H9 (cell line): Measurements from ENCODE around the gene KCNAB1. TPM values are rescaled to one million over a fixed set of nuclear protein-coding genes. Genes with fewer than 3 reads are reported as not detected.

ENCODE experiments used
- DNase-seq: peaks from one replicate; pipeline ENCODE4 v3.0.0-alpha.2; 2017
- H2AFZ ChIP-seq: one replicate; pipeline ENCODE4 v1.6.1; 2013; ENCODE audit warnings: mild to moderate bottlenecking, low read length, control low read depth, moderate library complexity
- H2AK5ac ChIP-seq: 2 replicates; pipeline ENCODE4 v1.6.1; 2013; ENCODE audit warnings: low read length, control low read depth, mixed read lengths; ENCODE audit not compliant: insufficient read length
- H2BK120ac ChIP-seq: one replicate; pipeline ENCODE4 v1.6.1; 2013; ENCODE audit warnings: low read depth, mild to moderate bottlenecking, low read length, control low read depth, inconsistent platforms; ENCODE audit not compliant: poor library complexity, severe bottlenecking
- H2BK12ac ChIP-seq: 2 replicates; pipeline ENCODE4 v1.6.1; 2013; ENCODE audit warnings: low read length, control low read depth, mixed read lengths, low read depth; ENCODE audit not compliant: insufficient read length
- H2BK15ac ChIP-seq: 2 replicates; pipeline ENCODE4 v1.6.1; 2013; ENCODE audit warnings: low read depth, low read length, control low read depth
- H2BK20ac ChIP-seq: one replicate; pipeline ENCODE4 v1.6.1; 2013; ENCODE audit warnings: low read depth, mild to moderate bottlenecking, low read length, control low read depth, inconsistent platforms; ENCODE audit not compliant: poor library complexity, severe bottlenecking
- H2BK5ac ChIP-seq: 2 replicates; pipeline ENCODE4 v1.6.1; 2013; ENCODE audit warnings: low read length, control low read depth, mixed read lengths; ENCODE audit not compliant: insufficient read length
- H3K14ac ChIP-seq: 2 replicates; pipeline ENCODE4 v1.6.1; 2013; ENCODE audit warnings: low read length, control low read depth; ENCODE audit not compliant: insufficient read depth
- H3K18ac ChIP-seq: 2 replicates; pipeline ENCODE4 v1.6.1; 2013; ENCODE audit warnings: low read depth, mild to moderate bottlenecking, mixed read lengths, low read length, control low read depth; ENCODE audit not compliant: insufficient read length
- H3K23ac ChIP-seq: 2 replicates; pipeline ENCODE4 v1.6.1; 2013; ENCODE audit warnings: low read length, control low read depth, mixed read lengths, low read depth; ENCODE audit not compliant: insufficient read length
- H3K23me2 ChIP-seq: 2 replicates; pipeline ENCODE4 v1.6.1; 2013; ENCODE audit warnings: low read depth, mild to moderate bottlenecking, mixed read lengths, low read length, control low read depth; ENCODE audit not compliant: insufficient read length, poor library complexity, severe bottlenecking
- H3K27ac ChIP-seq: 2 replicates; pipeline ENCODE4 v1.5.1; 2013; ENCODE audit warnings: low read length, control low read depth, mixed read lengths, low read depth; ENCODE audit not compliant: insufficient read length
- H3K27me3 ChIP-seq: 2 replicates; pipeline ENCODE4 v1.6.1; 2013; ENCODE audit warnings: low read length, control low read depth, inconsistent platforms; ENCODE audit not compliant: insufficient read depth
- H3K4ac ChIP-seq: 2 replicates; pipeline ENCODE4 v1.6.1; 2013; ENCODE audit warnings: low read depth, mild to moderate bottlenecking, control low read depth, inconsistent platforms, low read length, moderate library complexity
- H3K4me1 ChIP-seq: 2 replicates; pipeline ENCODE4 v1.6.1; 2013; ENCODE audit warnings: low read length, control low read depth, inconsistent platforms; ENCODE audit not compliant: insufficient read depth
- H3K4me2 ChIP-seq: 2 replicates; pipeline ENCODE4 v1.6.1; 2013; ENCODE audit warnings: low read length, control low read depth, mixed read lengths; ENCODE audit not compliant: insufficient read length, insufficient read depth
- H3K56ac ChIP-seq: 2 replicates; pipeline ENCODE4 v1.6.1; 2013; ENCODE audit warnings: low read depth, mild to moderate bottlenecking, mixed read lengths, low read length, control low read depth; ENCODE audit not compliant: insufficient read length
- H3K79me1 ChIP-seq: 2 replicates; pipeline ENCODE4 v1.6.1; 2013; ENCODE audit warnings: low read depth, mild to moderate bottlenecking, moderate library complexity, low read length, control low read depth, inconsistent platforms; ENCODE audit not compliant: insufficient read depth, poor library complexity, severe bottlenecking
- H3K79me2 ChIP-seq: 2 replicates; pipeline ENCODE4 v1.6.1; 2013; ENCODE audit warnings: low read length, control low read depth, inconsistent platforms; ENCODE audit not compliant: insufficient read depth
- H3K9ac ChIP-seq: 2 replicates; pipeline ENCODE4 v1.6.1; 2013; ENCODE audit warnings: low read length, control low read depth, mixed read lengths; ENCODE audit not compliant: insufficient read length; ENCODE audit errors: extremely low read depth
- H3K9me3 ChIP-seq: one replicate; pipeline ENCODE4 v1.6.1; 2013; ENCODE audit warnings: low read depth, low read length, inconsistent platforms; ENCODE audit not compliant: control insufficient read depth
- H3T11ph ChIP-seq: one replicate; pipeline ENCODE4 v1.6.1; 2013; ENCODE audit warnings: mild to moderate bottlenecking, low read length, control low read depth, inconsistent platforms
- H4K20me1 ChIP-seq: one replicate; pipeline ENCODE4 v1.6.1; 2013; ENCODE audit not compliant: control insufficient read depth, insufficient read length, insufficient read depth
- H4K5ac ChIP-seq: 2 replicates; pipeline ENCODE4 v1.6.1; 2013; ENCODE audit warnings: low read depth, mild to moderate bottlenecking, mixed read lengths, low read length, control low read depth; ENCODE audit not compliant: insufficient read length
- H4K8ac ChIP-seq: replicated peaks from 2 replicates; pipeline ENCODE4 v1.6.1; 2013; ENCODE audit warnings: low read length, control low read depth, mixed read lengths, low read depth; ENCODE audit not compliant: insufficient read length
- H4K91ac ChIP-seq: 2 replicates; pipeline ENCODE4 v1.6.1; 2013; ENCODE audit warnings: low read depth, mild to moderate bottlenecking, moderate library complexity, mixed read lengths, low read length, control low read depth; ENCODE audit not compliant: insufficient read length
- H3K27ac Mint-ChIP-seq, 3 experiments: 2 replicates in 2 of 3; 3 replicates in 1 of 3; pipeline ENCODE4 v1.8.0; 2020 to 2021; ENCODE audit warnings: mixed read lengths in 3 of 3, mild to moderate bottlenecking in 1 of 3, moderate library complexity in 1 of 3
- H3K27me3 Mint-ChIP-seq: 2 replicates; pipeline ENCODE4 v1.8.0; 2021; ENCODE audit warnings: low read depth, mild to moderate bottlenecking, moderate library complexity, mixed read lengths
- H3K36me3 Mint-ChIP-seq, 3 experiments: 2 replicates in 2 of 3; 3 replicates in 1 of 3; pipeline ENCODE4 v1.8.0; 2020 to 2021; ENCODE audit warnings: low read depth in 3 of 3, mixed read lengths in 3 of 3; ENCODE audit not compliant: insufficient read depth in 1 of 3
- H3K4me1 Mint-ChIP-seq, 2 experiments: 2 replicates each; pipeline ENCODE4 v1.8.0; 2020; ENCODE audit warnings: mixed read lengths in 2 of 2
- H3K4me3 Mint-ChIP-seq, 2 experiments: 2 replicates in 1 of 2; 3 replicates in 1 of 2; pipeline ENCODE4 v1.8.0; 2020 to 2021; ENCODE audit warnings: mild to moderate bottlenecking in 2 of 2, mixed read lengths in 2 of 2, moderate library complexity in 1 of 2
- H3K9me3 Mint-ChIP-seq, 2 experiments: 2 replicates in 1 of 2; 3 replicates in 1 of 2; pipeline ENCODE4 v1.8.0; 2020; ENCODE audit warnings: mild to moderate bottlenecking in 2 of 2, mixed read lengths in 2 of 2, moderate library complexity in 1 of 2
- CTCF ChIP-seq: fragments of 200-600 bp; sonication (generic); conservative IDR thresholded peaks from 3 replicates; pipeline ENCODE4 v1.8.0; 2021; ENCODE audit warnings: antibody characterized with exemption, mild to moderate bottlenecking
- WGBS: extraction: QIAGEN DNeasy Blood & Tissue Kit; methylation state at CpG from one replicate; pipeline ENCODE4 v1.1.7; 2013; ENCODE audit warnings: missing lambda C conversion rate, low lambda C conversion rate, mixed read lengths; ENCODE audit not compliant: insufficient read length; ENCODE audit errors: extremely low coverage; 5-methylcytosine and 5-hydroxymethylcytosine counted together
- total RNA-seq: library from RNA; stranded (reverse); gene quantifications from 2 replicates; pipeline ENCODE4 v1.2.1, GENCODE V29; 2021

The KCNAB1 gene
- total RNA-seq, 1 experiment from 2014 or later = 3.7 TPM

- Histone ChIP-seq H3K23me2 (no peaks in the 10 kb centered on the region), H3K27ac (no peak overlapping the region)
Observed at GRCh38 chr3:156429125-156429524, 308.7 kb downstream of the KCNAB1 start.

More at GRCh38 chr3:156429125-156429524, 308.7 kb downstream of the KCNAB1 start:
- Mint-ChIP-seq H3K4me3 (no peak overlapping the region), H3K9me3 (no peaks in the 10 kb centered on the region), H3K27ac (no peak overlapping the region), H3K4me1 (no peaks in the 10 kb centered on the region), H3K27me3 (no peaks in the 10 kb centered on the region; the same call in 1 of the 2 replicates), H3K36me3 (no peaks in the 10 kb centered on the region)
- H2BK120ac ChIP-seq = no peak overlapping the region
- H4K20me1 ChIP-seq = no peaks in the 10 kb centered on the region
- H2BK20ac ChIP-seq = no peak overlapping the region
- DNase-seq = no peak
- no peaks in the 10 kb centered on the region for H3K4me1 ChIP-seq
- no peak overlapping the region for H2AFZ ChIP-seq
- H3K18ac ChIP-seq = no peak overlapping the region
- H4K91ac ChIP-seq = no peak overlapping the region
- H2BK12ac ChIP-seq = no peak overlapping the region
- no peak overlapping the region for H2BK5ac ChIP-seq
- H3K14ac ChIP-seq = no peak overlapping the region
- no peaks in the 10 kb centered on the region for H3K79me2 ChIP-seq
- no peak overlapping the region for H3K4me2 ChIP-seq
- H3K4ac ChIP-seq = no peak overlapping the region
- H4K8ac ChIP-seq = no peak overlapping the region
- H3T11ph ChIP-seq = no peak overlapping the region
- no peaks in the 10 kb centered on the region for H3K79me1 ChIP-seq
- no peak overlapping the region for H4K5ac ChIP-seq
- no peak overlapping the region for H3K23ac ChIP-seq
- no CpG with 5 or more reads among the region's 4 CpGs for WGBS
- H3K9me3 ChIP-seq = no peaks in the 10 kb centered on the region
- no peak overlapping the region for H2AK5ac ChIP-seq
- H3K9ac ChIP-seq = no peak overlapping the region
- H3K56ac ChIP-seq = no peak overlapping the region
- TF ChIP-seq CTCF = no peak
- no peaks in the 10 kb centered on the region; the same call in 1 of the 2 replicates for H3K27me3 ChIP-seq
- no peak overlapping the region for H2BK15ac ChIP-seq
